WERI-Rb-1 (cell line): ENCODE data around the gene ITPR1.
A peak's percentile ranks its signal among the peaks of the same experiment; 100 is the strongest.
"Not testable (repeated sequence)": the region's sequence is repeated elsewhere in the genome, so short reads cannot be mapped to it uniquely, and the experiment has no call there.

Experiments used
- DNase-seq: peaks from one replicate; pipeline ENCODE4 v3.0.0-alpha.2; 2020
- H3K27ac ChIP-seq: fragments of 250-450 bp; sonication (Bioruptor Pico); 2 replicates; pipeline ENCODE4 v1.5.1; 2020; ENCODE audit warnings: mild to moderate bottlenecking, moderate library complexity
- H3K27me3 ChIP-seq: fragments of 250-450 bp; sonication (Bioruptor Pico); 2 replicates; pipeline ENCODE4 v1.5.1; 2021; ENCODE audit warnings: mild to moderate bottlenecking, low read depth, moderate library complexity; ENCODE audit not compliant: insufficient read depth, severe bottlenecking
- H3K36me3 ChIP-seq: fragments of 250-450 bp; sonication (Bioruptor Pico); 2 replicates; pipeline ENCODE4 v1.5.1; 2020; ENCODE audit warnings: mild to moderate bottlenecking, moderate library complexity
- H3K4me3 ChIP-seq: 2 replicates; pipeline ENCODE4 v1.5.1; 2011; ENCODE audit warnings: low read depth, mild to moderate bottlenecking, control low read depth, low read length
- H3K9me3 ChIP-seq: fragments of 250-450 bp; sonication (Bioruptor Pico); 2 replicates; pipeline ENCODE4 v1.5.1; 2021; ENCODE audit warnings: mild to moderate bottlenecking, moderate library complexity; ENCODE audit not compliant: severe bottlenecking
- CTCF ChIP-seq: IDR thresholded peaks from 2 replicates; pipeline ENCODE4 v1.5.1; 2011; ENCODE audit warnings: low read depth, mild to moderate bottlenecking, control low read depth, inconsistent platforms, low read length

The ITPR1 gene

GRCh38 chr3:4493014-4493940 lies at the start of gene ITPR1:
Gene ITPR1, plus strand, starts transcription at chr3:4493348. Its CDS starts 23,144 bp downstream, at chr3:4516492.
- Histone ChIP-seq H3K27me3 (no peaks in the 10 kb centered on the region), H3K27ac (peak within 1 kb of the TSS; percentile 68), H3K36me3 (no peaks in the 10 kb centered on the region), H3K4me3 (peak within 1 kb of the TSS; percentile 83), H3K9me3 (no peaks in the 10 kb centered on the region)
- peak; percentile 99 for DNase-seq
- no peak for TF ChIP-seq CTCF

- Histone ChIP-seq H3K27me3 (no peaks in the 10 kb centered on the region), H3K27ac (no peak overlapping the region), H3K9me3 (no peaks in the 10 kb centered on the region), H3K36me3 (no peaks in the 10 kb centered on the region; the same call in 1 of the 2 replicates), H3K4me3 (no peak overlapping the region)
- DNase-seq = no peak
- TF ChIP-seq CTCF = no peak
These were observed 45.7 kb upstream of the ITPR1 start for GRCh38 chr3:4447295-4447999.

- Histone ChIP-seq H3K36me3 (no peaks in the 10 kb centered on the region; the same call in 1 of the 2 replicates), H3K27ac (no peak overlapping the region), H3K9me3 (no peaks in the 10 kb centered on the region), H3K27me3 (no peaks in the 10 kb centered on the region), H3K4me3 (no peak overlapping the region)
- TF ChIP-seq CTCF = no peak
- DNase-seq = no peak
These were observed 45.0 kb upstream of the ITPR1 start for GRCh38 chr3:4448187-4448586.

GRCh38 chr3:4449043-4449805 lies 43.9 kb upstream of the ITPR1 start:
- no peaks in the 10 kb centered on the region for H3K27me3 ChIP-seq
- H3K27ac ChIP-seq = no peak overlapping the region
- no peak for TF ChIP-seq CTCF
- H3K9me3 ChIP-seq = no peaks in the 10 kb centered on the region
- H3K4me3 ChIP-seq = no peak overlapping the region
- no peak for DNase-seq
- H3K36me3 ChIP-seq = no peaks in the 10 kb centered on the region; the same call in 1 of the 2 replicates

- H3K27ac ChIP-seq = no peak overlapping the region
- no peaks in the 10 kb centered on the region for H3K9me3 ChIP-seq
- no peak for TF ChIP-seq CTCF
These were observed 39.0 kb upstream of the ITPR1 start for GRCh38 chr3:4454142-4454541.

GRCh38 chr3:4456780-4457179 lies 36.4 kb upstream of the ITPR1 start:
- not testable (repeated sequence) for H3K4me3 ChIP-seq, DNase-seq, H3K9me3 ChIP-seq, H3K27ac ChIP-seq, H3K27me3 ChIP-seq, H3K36me3 ChIP-seq

More at GRCh38 chr3:4454142-4454541, 39.0 kb upstream of the ITPR1 start:
- H3K27me3 ChIP-seq = no peaks in the 10 kb centered on the region
- no peaks in the 10 kb centered on the region; the same call in 1 of the 2 replicates for H3K36me3 ChIP-seq
- no peak for DNase-seq
- no peak overlapping the region for H3K4me3 ChIP-seq
